Activated T-cell treated with anti-CD3 and anti-CD28 coated beads for 48 hours (primary cell): ENCODE measurements around the gene MBD5.
"Not testable (repeated sequence)": the region's sequence is repeated elsewhere in the genome, so short reads cannot be mapped to it uniquely, and the experiment has no call there.

Source experiments
- DNase-seq: peaks from one replicate; pipeline ENCODE4 v3.0.0-alpha.2; 2020; ENCODE audit warnings: low read depth

Gene MBD5

GRCh38 chr2:148523315-148523714 lies 502.4 kb downstream of the MBD5 start:
- DNase-seq, result no peak

DNA sequence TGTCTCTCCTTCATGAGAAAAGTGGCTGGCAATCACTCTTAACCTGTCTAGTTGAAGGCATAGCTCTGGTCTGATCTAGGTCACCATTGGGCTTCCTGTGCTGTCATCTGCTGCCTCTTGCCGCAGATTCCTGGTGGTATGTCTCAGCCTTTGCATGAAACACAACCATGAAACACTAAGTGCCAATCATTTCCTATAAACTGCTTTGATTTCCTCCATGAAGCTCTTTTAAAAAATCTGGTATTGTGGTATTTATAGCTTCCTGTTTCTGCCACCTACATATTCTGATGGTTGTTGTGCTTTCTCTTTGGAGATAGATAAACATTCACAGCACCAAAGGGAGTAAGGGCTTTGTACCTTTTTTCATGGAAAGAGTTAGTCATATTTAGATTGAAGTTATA lies 503.6 kb downstream of the MBD5 start:
- no peak for DNase-seq

GRCh38 chr2:148525130-148525529 lies 504.2 kb downstream of the MBD5 start:
- DNase-seq, result no peak

GRCh38 chr2:148526509-148527346 lies 505.8 kb downstream of the MBD5 start:
- no peak for DNase-seq

- no peak for DNase-seq
These were observed 506.8 kb downstream of the MBD5 start for GRCh38 chr2:148527488-148528340.

GRCh38 chr2:148528356-148529064 lies 507.6 kb downstream of the MBD5 start:
- no peak for DNase-seq

DNA sequence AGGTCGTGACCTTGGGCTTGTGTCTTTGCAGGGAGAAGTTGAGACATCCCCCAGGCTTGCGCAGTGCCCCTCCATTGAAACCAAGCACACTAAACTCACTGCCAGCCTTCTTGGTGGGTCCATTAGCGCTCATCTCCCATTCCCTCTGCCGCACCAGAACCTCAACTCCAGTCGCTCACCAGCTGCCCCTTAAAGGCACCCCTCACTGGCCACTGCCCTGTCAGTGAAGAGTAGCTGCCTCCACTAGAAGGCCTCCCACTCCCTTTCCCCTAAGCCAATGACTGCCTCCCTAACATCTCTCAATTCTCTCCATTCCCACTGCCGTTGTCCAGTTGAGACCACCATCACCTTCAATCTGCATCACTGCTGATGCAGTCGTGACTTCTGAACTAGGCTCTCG lies 508.9 kb downstream of the MBD5 start:
- no peak for DNase-seq

DNA sequence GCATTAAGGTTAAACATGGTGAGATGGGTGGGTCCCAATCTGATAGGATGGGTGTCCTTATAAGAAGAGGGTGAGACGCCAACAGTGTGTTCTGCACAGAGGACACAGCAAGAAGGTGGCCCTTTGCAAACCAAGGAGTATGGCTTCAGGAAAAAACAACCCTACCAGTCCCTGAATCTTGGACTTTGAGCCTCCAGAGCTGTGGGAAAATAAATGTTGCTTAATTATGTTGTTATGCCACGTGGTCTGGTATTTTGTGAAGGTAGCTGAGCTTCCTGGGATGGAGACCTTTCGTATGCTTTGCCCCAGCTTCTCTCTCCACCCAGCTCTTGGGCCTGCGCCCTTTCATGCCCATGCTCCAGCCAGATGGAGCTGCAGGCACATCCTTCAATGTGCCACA lies 509.5 kb downstream of the MBD5 start:
- DNase-seq, result no peak

DNA sequence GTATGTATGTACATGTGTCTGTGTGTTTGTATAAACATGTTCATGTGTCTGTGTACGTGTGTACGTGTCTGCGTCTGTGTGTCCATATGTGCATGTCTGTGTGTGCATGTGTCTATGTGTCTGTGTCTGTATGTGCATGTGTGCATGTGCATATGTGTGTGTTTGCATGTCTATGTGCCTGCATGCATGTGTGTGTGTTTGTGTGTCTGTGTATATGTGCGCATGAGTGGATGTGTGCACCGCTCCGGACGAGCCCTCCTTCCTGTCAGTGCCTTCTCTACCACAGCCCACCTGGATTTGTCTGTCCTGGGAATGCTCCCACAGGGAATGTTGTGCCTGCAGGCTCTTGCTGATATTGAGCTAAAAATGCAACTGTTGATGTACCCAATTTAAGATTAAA lies 510.3 kb downstream of the MBD5 start:
- DNase-seq, result no peak

- no peak for DNase-seq
These were observed 511.0 kb downstream of the MBD5 start for GRCh38 chr2:148531669-148532428.

- DNase-seq, result no peak
These were observed 512.1 kb downstream of the MBD5 start for GRCh38 chr2:148533004-148533403.

DNA sequence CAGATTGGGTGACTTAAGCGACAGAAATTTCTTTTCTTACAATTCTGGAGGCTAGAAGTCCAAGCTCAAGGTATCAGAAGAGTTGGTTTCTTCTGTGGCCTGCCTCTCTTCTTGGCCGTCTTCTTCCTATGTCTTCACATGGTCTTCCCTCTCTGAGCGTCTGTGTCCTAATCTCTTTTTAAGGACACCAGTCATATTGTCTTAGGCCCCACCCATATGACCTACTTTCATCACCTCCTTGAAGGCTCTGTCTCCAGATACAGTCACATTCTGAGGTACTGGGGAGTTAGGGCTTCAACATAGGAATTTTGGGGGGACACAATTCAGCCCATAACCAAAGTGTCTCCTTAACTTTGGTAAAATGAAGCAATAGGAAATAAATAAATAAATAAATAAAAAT lies 512.8 kb downstream of the MBD5 start:
- DNase-seq, result no peak

DNA sequence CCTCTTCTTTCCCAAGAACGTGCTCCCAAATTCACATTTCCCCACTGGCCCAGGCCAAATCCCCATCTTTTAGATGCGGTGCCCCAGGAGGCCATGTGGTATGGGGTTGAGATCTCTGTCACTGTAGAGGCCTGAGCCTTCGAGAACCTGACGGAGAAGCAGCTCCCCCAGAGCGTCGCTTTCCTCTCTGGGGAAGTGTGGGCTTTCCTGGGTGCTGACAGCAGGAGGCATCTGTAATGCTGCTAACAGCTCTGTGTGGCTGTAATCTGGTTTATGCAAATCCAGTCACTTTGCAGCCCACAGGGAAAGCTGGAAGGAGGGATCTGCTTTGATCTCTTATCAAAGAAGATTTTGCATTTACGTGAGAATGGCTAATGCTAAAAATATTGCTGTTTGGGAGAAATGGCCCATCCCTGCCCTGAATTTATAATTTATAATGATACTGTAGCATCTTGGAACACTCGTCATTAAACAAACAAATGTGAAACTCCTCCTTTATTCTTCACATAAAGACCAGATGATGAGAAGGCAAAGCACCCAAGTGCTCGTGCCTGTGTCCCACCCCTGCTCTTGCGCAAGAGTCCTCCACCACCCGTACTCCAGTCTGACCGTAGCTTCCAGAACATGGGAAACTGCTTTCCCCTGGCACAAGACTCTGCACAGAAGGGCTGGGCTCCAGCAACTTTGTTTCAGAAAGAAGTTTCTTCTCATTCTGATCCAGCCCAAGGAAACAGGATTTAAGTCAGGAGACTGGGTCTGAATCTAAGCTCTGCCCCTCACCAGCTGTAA lies 513.7 kb downstream of the MBD5 start:
- no peak for DNase-seq

GRCh38 chr2:148538375-148538774 lies 517.5 kb downstream of the MBD5 start:
- no peak for DNase-seq

- no peak for DNase-seq
These were observed 519.1 kb downstream of the MBD5 start for GRCh38 chr2:148540022-148540421.

- no peak for DNase-seq
These were observed 520.9 kb downstream of the MBD5 start for GRCh38 chr2:148541792-148542191.

- DNase-seq, result no peak
These were observed 521.7 kb downstream of the MBD5 start for GRCh38 chr2:148542614-148543013.

GRCh38 chr2:148543088-148543540 lies 522.2 kb downstream of the MBD5 start:
- DNase-seq, result not testable (repeated sequence)

DNA sequence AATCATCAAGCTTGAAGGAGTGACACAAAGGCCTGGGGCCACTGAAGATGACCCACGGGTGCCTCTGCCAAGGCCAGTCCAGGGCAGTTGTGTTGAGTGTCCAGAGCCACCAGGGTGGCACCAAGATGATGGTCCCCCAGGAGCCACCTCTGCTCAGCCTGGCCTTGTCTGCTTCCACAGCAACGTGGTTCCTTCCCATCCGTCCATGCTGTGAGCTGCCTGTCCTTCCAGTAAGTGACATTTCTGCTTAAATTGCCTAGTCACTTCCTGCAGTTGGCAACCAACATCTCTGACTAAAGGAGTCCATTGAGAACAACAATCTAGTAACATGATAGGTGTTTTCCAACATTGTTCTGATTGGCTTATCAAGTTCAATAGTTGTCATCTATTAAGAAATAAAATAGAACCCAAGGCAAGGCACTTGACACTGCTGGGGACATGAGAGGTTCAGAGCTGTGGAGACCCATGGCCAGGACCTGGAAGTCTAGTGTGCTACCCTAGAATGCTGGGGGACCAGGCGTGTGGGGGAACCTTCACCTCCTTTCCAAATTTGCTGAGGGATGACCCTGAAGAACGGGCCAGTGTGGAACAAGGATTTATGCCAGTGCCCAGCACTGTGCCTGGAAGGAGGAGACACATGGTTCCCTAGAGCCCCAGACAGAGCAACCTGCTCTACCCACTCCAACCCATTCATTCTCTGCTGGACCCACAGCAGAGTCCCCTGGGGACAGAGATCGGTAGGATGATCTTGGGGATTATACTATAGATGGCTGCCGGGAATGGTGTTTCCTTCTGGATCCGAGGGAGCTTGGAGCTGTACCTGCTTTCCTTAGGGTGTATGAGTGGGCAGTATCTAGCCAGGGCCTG lies 524.7 kb downstream of the MBD5 start:
- no peak for DNase-seq

DNA sequence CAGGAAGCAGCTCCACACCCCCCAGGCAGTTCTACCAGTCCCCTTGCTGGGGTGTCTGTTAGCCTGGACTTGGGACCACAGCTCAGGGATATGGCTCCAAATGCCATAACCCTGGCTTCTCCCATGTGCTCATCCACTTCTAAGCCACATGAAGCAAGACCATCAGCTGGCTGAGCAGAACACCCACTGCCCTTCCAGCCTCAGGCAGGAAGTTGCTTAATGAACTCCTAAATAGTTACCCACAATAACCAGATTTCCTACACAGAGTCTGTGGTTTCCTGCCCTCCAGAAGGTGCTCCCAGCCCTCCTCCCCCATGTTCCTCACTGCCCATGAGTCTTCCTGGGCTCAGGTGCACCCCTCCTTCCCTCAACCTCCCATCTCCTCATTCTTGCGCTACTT lies 525.4 kb downstream of the MBD5 start:
- no peak for DNase-seq
